GM21367 (cell line): ENCODE results near the gene HSPH1.

Source experiments
- ATAC-seq: cut with Tn5 transposase; IDR thresholded peaks from one replicate; pipeline ENCODE4 v1.9.1; 2021; ENCODE audit not compliant: unreplicated experiment

The HSPH1 gene

GRCh38 chr13:31133621-31134020 lies 28.1 kb downstream of the HSPH1 start:
- no peak for ATAC-seq

DNA sequence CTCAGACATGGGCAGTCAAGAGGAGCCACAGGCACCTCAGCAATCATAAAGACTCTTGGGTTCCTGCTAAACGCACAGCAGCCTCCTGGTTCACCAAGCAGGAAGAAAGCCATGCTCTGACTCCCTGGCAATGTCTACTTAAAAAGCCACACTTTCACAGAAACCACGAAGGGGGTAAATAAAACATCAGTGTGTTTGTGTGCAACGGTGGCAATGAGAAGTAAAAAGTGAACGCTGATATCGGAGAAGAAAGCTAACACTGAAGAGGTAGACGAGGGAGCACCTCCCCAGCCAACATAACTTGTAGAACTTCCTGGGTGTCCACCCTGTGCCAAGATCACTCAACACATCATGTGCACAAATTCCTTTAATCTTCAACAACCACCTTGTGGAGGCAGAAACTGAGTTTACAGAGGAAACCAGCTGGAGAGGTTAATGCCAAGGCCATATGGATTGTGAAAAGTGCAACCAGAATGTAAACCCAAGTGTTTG lies 30.2 kb downstream of the HSPH1 start:
- ATAC-seq = no peak

GRCh38 chr13:31129419-31129818 lies 32.3 kb downstream of the HSPH1 start:
- ATAC-seq = no peak

DNA sequence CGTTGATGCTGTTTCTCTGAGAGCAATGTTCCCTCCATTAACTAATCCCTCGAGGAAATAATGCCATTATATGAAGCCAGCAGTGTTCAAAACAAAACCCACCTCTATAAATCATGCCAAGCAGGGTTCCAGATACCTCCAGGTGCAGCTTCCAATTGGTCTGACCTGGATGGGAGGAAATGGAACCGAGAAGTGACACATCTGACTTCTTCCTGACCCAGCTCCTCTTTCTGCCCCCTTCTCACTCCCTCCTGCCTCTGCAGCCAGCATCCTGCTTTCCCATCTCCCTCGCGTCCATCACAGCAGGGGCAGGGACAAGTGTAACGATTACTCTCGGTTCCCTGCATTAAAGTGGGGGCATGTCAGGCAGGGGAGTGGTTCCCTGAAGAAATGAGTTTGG lies 37.5 kb downstream of the HSPH1 start:
- ATAC-seq = no peak

DNA sequence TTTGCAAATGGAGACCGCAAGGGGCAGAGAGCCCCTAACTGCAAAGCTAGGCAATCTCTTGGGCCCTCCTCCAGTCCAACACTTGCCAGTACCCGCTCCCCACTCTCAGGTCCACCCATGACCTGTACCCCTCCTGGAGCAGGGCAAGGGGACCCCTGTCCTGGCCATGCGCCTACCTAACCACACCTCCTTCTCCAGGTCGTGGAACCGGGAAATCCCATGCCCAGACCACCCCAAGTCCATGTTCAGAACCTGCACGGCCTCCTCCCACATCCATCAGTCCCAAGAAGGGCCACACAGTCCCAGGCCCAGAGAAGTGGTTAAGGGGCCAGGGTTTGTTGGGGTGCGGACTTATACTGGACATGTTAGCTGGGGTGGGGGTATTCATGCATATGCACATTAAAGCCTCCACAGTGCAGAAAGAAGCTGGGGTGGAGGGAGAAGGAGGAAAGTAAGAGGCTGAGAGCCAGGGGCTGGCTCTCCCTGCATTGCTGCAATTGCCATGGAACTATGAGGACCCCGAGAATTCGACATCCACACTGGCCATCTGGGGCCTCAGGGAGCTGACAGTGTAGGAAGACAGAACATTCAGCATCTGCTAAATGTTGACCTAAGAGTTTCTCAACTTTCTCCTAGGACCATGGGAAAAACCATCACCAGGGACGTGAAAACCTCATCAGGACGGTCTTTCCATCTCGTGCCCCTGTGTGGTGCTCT lies 39.0 kb downstream of the HSPH1 start:
- ATAC-seq = no peak

DNA sequence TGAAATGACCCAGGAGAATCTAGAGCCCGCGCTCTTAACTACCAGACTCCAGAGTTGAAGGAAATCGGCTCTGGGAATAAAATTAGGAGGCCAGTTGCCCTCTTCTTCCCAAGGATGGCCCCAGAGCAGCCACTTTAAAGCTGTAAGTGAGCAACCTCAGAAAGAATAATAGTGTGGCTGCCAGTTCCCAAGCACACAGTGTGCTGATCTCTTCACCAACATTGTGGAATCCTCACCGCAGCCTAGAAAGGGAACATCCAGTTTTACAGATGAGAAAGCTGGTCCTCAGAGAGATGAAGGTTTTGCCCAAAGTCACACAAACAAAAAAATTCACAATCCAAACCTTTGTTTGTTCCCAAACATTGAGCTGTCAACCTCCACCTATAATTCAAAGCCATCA lies 39.6 kb downstream of the HSPH1 start:
- no peak for ATAC-seq

GRCh38 chr13:31121379-31122140 lies 40.1 kb downstream of the HSPH1 start:
- no peak for ATAC-seq

- no peak for ATAC-seq
Measured at GRCh38 chr13:31119966-31120700, 41.6 kb downstream of the HSPH1 start.

DNA sequence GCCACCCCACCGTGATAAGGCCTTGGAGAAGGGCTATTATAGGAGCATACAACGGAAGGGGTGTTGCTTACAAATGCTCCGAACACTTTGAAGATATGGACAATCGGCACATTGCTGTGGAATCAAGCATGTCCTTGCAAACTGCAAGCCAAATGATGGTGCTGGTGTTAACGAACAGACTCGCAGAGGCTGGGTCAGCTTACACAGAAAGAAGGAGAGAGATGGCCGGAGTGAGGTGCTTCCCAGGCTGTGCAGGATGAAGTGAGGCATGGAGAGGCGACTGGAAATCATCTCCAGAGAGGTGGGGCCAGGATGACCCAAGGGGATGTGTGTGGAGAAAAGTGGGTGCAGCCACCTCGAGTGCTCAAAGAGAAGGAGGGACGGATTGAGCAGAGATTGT lies 42.2 kb downstream of the HSPH1 start:
- ATAC-seq = no peak

DNA sequence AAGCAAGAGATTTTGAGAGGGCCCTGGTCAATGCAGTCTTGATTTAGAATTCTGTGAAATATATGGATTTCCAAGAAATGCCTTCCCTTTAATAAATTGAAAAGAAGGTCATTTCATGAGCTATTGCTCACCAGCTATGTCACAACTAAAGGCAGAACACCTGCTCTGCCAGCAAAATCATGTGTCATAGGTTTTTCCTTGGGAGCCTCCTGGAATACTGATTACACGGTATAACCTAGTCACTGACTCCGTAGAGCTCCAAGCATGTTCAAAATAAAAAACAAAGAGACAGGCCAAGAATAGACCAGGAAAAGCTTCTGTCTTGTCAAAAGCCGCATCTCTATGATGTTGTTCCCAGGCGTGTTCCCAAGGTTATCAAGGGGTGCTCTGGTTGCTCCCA lies 45.5 kb downstream of the HSPH1 start:
- ATAC-seq = no peak

DNA sequence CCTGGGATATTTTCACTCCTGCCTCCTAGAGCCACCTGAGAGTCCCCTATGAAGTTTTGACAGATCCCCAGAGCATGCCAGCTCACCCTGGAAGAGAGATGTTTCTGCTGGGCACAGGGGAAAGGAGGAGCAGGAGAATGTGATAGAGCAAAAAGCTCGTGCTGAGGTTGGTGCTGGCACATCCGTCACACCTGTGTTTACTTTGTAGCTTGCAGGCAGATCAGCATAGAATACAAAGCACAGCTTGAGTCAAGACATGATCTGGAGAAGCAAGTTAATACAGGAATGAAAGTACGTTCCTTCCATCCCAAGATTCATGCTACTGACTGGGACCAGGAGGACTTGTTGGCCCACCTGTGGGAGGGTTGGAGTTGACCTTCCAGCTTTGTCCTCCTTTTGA lies 46.1 kb downstream of the HSPH1 start:
- no peak for ATAC-seq

GRCh38 chr13:31114641-31115040 lies 47.1 kb downstream of the HSPH1 start:
- no peak for ATAC-seq

DNA sequence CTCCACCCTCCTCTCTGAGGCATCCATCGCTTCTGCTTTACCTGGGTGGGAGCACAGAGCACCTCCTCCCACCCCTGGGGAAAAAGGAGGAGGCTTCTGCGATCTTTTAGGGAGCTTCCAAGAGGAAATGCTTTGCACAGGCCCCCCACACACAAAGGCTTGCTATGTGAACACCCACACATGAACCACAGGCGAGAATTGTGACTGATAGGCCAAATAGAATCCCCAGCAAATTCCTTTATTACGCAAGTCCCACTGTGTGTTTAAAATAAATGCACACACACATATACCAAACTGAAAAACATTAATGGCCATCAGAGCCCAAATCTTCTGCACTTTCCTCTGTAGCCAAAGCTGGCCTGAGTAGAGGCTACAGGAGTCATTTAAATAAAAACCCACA lies 50.6 kb downstream of the HSPH1 start:
- no peak for ATAC-seq

DNA sequence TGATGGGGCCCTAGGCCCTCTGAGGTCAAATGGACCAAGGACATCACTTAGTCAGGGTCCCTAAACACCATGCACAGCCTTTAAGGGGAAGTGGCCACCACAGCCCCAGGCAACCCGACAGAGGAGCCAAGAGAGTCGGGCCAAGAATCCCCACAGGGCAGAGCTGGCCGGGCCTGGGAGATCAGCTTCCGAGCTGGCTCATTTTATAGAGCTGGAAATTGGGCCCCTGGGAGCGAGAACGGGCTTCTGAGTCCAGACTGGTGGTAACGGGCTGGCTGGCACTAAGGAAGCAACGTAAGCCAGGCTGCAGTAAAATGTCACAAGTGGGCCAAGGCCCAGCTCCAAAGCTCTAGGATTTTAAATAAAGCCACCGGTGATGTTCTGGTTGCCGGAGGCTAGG lies 51.1 kb downstream of the HSPH1 start:
- no peak for ATAC-seq

GRCh38 chr13:31110169-31110568 lies 51.5 kb downstream of the HSPH1 start:
- no peak for ATAC-seq

DNA sequence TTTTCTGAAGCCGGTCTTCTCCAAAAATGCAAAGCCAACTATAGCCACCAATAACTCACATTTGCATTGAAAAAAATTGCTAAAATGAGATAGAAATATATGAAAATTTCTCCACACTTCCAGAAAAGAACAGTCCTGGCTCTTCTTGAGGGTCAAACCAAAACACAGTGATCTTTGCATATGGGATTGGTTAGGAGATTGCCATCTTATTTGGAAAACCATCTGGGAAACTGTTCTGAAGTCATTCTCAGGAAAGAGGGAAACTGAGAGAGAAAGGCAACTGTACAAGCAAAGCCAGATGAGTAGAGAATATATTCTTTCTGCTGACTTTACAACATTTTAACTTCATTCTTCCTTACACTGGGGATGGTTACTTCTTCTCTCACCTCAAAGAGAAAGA lies 54.6 kb downstream of the HSPH1 start:
- no peak for ATAC-seq

GRCh38 chr13:31105856-31106255 lies 55.8 kb downstream of the HSPH1 start:
- ATAC-seq = no peak

DNA sequence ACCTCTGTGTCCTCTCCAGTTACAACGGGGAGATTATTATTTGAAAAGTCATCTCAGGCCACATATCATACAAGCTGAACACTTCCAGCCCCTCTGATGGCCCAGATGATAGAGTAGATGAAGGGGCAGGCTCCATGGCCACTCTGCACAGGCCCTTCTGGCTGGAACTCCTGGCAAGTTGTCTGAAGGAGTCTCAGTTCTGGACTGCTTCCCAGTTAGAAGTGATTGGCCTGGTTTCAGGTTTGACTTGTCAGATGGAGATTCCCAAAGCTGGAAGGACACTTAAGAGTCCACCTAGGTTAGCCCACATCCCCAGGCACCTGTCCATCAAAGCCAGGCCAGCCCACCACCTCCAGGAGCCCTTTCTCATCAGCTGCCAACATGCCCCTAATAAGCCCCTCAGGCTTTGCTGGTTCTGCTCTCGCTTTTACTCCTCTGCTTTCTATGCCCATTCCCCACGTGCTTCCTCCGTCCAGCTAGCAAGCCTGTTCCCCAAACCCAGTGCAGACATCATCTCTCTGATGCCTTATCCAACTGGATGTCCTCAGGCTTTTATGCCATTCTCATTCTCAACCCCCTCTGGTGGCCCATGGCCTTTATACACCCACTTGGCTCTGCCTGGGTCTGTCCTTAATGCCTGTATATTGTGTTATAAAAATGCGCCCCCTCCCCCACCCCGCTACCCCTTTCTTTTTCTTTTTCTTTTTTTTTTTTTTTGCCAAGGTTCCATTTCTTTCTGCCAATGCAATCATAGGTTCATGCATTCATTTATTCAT lies 56.5 kb downstream of the HSPH1 start:
- ATAC-seq = no peak

DNA sequence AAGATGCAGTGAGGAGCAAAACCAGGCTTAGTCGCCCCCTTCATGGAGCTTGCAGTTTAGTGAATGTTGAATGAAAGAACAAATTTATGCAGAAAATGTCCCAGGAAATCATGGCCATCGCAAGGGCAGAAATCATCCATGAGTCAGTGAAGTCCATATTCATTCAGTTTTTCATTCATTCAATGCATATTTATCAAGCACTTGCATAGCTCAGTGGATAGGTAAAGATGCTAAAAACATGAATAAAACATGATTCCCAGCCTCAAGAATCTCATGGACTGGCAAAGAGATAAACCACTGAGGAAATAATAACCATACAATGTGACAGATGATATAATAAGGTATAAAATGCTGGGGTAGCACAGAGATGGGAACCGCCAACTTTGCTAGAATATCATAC lies 58.8 kb downstream of the HSPH1 start:
- ATAC-seq = no peak

DNA sequence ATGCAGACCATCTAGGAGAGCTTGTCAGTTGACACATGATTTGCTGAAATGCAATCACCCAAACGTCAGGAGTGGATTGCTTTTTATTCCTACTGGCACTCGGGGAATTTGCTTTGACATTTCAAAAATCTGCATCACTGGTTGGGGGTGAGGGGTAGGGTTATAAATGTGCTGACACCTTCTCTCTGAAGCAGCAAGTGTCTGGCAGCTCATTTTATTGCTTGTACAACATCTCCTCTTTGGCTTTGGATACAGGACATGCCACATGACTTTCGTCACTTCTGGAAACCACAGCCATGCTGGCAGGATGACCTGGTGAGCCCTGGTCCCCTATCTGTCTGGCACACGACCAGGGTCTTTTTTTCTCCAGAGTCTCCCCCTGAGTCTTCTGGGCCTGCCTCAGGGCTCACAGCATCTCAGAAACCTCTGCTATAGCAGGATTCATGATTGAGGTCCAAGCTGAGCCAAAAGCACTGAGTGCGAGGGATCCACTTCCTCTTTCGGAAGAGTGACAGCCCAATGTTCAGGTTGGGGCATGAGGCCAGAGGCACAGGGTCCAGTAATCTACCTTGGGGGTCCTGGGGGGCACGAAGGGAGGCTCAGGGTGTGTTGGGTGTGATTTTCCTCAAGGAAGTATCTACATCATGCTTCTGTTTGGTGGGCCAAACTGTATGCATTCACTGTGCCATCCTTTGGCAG lies 60.1 kb downstream of the HSPH1 start:
- no peak for ATAC-seq
